GM12872 (cell line): ENCODE results near the gene ADAMTS14.

ENCODE experiments used
- TF ChIP-seq, protein P1 (sequence below): IDR thresholded peaks from 3 replicates; pipeline ENCODE4 v1.5.1; 2011; ENCODE audit warnings: low read depth, mild to moderate bottlenecking, low read length, moderate library complexity; ENCODE audit not compliant: insufficient read depth

Gene ADAMTS14

DNA sequence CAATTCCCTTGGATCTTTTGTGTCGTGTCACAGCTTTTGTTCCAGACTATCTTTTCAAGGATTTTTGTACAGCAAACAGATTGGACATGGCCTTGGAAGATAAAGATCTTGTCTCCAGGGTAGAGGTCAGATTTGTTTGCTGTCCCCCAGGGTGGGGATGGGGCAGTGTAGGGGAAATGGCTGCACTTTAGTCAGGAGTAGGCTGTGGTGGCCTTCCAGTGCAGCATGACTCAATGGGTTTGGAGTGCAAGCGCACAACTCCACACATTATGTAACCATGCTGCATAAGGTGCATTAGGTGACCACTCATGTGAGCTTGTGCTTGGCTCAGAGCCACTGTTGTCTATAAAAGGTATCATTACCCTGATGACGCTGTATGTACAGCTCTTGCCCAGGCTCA is 23.9 kb upstream of the ADAMTS14 start:
- TF ChIP-seq, protein P1, sequence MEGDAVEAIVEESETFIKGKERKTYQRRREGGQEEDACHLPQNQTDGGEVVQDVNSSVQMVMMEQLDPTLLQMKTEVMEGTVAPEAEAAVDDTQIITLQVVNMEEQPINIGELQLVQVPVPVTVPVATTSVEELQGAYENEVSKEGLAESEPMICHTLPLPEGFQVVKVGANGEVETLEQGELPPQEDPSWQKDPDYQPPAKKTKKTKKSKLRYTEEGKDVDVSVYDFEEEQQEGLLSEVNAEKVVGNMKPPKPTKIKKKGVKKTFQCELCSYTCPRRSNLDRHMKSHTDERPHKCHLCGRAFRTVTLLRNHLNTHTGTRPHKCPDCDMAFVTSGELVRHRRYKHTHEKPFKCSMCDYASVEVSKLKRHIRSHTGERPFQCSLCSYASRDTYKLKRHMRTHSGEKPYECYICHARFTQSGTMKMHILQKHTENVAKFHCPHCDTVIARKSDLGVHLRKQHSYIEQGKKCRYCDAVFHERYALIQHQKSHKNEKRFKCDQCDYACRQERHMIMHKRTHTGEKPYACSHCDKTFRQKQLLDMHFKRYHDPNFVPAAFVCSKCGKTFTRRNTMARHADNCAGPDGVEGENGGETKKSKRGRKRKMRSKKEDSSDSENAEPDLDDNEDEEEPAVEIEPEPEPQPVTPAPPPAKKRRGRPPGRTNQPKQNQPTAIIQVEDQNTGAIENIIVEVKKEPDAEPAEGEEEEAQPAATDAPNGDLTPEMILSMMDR: no peak

DNA sequence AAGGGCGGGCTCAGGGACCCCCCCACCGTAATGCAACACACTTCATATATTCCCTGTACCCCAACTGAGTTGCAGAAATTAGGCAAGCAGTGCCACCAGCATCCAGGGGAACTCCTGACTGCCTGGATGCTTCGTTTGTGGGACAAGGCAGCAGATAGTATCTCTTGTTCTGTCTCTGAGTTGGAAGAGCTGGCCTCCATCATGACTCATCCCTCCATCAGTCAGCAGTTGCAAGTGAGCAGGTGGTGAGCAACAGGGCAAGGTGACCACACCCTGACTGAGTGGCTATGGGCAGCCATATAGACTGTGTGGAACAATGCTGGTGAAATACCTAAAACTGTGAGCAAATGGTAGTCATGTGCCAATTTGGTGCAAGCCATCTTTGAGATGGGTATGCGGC is 22.8 kb upstream of the ADAMTS14 start:
- TF ChIP-seq, protein P1: no peak

DNA sequence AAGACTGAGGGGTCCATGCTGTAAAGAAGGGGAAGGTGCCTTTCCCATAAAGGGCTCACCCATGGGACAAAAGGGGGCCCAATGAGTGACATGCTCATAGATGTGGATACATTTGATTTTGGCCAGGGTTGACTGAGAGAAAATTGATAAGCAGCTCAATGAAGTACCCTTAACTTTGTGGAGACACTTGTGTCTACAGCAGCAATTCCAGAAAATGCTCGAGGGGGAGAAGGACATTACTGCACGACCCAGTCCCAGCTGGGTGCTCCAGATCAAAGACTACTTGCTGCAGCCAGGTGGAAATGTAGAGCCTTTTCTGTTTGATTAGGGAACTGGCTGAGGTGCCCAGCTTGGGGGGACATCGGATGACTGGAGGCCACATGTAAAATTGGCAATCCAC is 22.2 kb upstream of the ADAMTS14 start:
- TF ChIP-seq, protein P1: no peak

DNA sequence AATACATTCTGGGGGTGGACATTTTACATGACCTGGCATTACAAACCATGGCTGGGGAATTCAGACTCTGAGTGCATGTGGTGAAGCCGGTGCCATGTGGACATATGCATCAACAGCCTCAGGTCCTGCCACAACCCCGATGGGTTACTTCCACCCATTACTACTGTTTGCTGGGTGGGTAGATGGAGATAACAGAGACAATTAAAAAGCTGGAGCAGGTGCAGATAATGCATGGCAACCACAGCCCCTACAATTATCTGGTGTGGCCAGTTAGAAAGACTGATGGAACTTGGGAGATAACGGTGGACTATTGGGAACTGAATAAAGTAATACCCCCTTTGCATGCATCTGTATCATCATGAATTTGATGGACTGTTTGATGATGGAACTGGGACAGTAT is 21.6 kb upstream of the ADAMTS14 start:
- TF ChIP-seq, protein P1: no peak

DNA sequence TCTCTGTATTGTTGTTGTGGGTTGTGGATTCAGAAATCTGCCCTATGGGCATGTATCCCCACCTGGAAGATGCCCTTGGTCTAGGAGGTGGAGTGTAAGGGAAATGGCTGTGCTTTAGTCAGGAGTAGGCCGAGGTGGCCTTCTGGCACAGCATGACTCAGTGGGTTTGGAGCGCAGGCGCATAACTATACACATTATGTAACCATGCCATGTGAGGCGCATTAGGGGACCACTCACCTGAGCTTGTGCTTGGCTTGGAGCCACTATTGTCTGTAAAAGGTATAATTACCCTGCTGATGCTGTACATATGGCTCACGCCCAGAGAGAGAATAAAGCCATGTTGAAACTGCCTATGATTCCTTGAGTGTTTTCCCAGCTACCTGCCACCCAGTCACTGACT is 20.6 kb upstream of the ADAMTS14 start:
- TF ChIP-seq, protein P1: no peak

DNA sequence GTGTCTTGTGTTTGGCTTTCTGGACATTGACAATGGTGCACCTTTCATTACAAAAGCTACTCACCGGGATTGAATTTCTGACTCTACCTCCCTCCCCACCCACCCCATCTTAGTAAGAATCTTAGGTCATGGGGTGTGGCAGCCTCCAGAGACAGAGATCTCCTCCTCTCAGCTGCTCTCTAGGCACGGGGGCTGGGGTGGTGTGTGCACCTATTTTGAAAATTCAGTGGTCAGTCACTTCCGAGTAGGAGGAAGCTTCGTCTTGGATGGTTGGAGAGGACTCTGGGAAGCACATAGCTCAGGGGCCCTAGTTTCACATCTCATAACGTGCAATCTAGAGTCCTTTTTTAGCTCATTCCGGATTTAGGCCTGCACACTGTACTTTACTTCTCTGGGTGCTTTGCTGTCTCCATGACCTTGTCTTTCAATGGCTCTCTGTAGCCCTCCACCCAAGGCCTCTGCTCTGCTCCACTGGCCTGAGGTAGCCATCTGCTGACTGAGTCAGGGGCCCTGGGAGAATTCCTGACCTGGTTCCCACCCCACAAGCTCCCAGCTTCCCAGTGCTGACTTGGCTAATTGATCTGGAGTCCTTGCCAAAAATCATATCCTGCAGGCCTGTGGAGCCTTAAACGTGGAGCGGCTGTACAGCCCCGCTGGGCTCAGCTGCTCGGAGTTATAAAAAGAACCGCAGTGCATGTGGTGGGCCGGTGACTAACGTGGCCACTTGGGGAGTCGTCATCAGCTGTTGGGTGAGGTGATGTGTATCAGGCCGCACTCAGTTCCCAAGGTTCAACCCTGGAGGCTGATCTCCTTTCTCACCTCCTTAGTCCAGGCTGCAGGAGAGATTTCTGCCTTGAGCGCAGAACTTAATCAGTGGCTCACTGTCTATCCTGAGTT is 19.3 kb upstream of the ADAMTS14 start:
- TF ChIP-seq, protein P1: no peak

DNA sequence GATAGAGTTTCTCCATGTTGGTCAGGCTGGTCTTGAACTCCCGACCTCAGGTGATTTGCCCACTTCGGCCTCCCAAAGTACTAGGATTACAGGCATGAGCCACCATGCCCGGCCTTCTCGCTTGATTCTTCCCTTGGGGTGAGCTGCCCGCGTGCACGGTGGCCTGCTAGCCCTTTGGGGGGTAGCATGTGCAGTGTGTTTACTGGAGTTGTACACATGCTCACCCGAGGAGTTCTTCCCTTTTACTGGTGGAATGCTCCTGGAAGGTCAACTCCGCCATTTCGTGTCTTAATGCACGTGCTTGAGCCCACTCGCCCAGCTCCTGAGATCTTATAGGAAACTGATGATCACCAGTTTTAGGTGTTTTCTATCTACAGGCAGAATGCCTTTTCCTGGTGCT is 17.0 kb upstream of the ADAMTS14 start:
- TF ChIP-seq, protein P1: no peak
